ENCODE data around the gene AVL9. TPM values are rescaled to one million over a fixed set of nuclear protein-coding genes. Genes with fewer than 3 reads are reported as not detected.

The AVL9 gene
- total and polyA plus RNA-seq, 9 of the 15 experiments (the other 6 are each of a cell fraction or from before 2014, with no cell fraction given): 6.4 to 66.2 (median 30.1) TPM

DNA sequence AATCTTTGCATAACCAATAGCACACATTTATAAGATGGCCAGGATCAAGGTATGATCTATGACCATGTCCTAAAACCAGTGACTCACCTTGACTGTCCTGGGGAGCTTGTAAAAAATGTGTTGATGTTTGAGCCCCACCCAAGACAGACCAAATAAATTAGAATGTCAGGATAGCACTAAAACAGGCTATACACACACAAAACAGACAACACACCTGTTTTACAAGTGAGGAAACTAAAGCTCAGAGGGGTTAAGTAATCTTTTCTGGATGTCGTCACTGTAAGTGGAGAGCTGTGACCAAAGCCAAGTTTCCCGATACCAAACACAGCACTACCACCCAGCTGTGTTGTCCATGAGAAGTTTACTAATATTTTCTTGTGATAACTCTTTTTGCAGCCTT, 84.5 kb downstream of the AVL9 start:
- Histone ChIP-seq H3K36me3 (ENCODE audit: control insufficient read depth, insufficient read depth, low read length) (peaks cover 89% of the 10 kb centered on the region), H3K4me2 (ENCODE audit: insufficient read depth, low read length) (no peak overlapping the region), H3K9ac (ENCODE audit: insufficient read depth in 1 of 2, low read depth in 2 of 2, low read length in 2 of 2) (no peak overlapping the region), H3K27ac (ENCODE audit: extremely low read depth, low read depth, low read length) (no peak overlapping the region), H3K27me3 (ENCODE audit: control insufficient read depth in 2 of 2, insufficient read depth in 2 of 2, low read length in 2 of 2) (no peaks in the 10 kb centered on the region), H3K4me3 (no peak overlapping the region), H3K79me2 (ENCODE audit: control insufficient read depth, insufficient read depth, low read length) (no peaks in the 10 kb centered on the region), H3K9me3 (replicated peaks; ENCODE audit: control insufficient read depth, insufficient read depth, low read depth, low read length) (no peaks in the 10 kb centered on the region), H2AFZ (ENCODE audit: low read depth, low read length) (no peak overlapping the region), H3K4me1 (replicated peaks in 1 of 2; ENCODE audit: control insufficient read depth in 2 of 2, insufficient read depth in 2 of 2, low read length in 2 of 2) (no peaks in the 10 kb centered on the region), H3K9me1 (ENCODE audit: control insufficient read depth, insufficient read depth, low read length) (no peaks in the 10 kb centered on the region), H4K20me1 (replicated peaks; ENCODE audit: control insufficient read depth, insufficient read depth, low read length) (no peaks in the 10 kb centered on the region)
- DNase-seq (ENCODE audit: extremely low read depth in 1 of 4, low spot score in 3 of 4) (no peak), FAIRE-seq (peak; percentile 19), ATAC-seq (no peak)
- BruUV-seq (replicated peaks): no TSS peak
- intact Hi-C loops (cut with micrococcal nuclease): no loop called here
- POLR2A ChIA-PET: interaction anchor here (0.6 kb wide), 1 partner anchor 22 kb away, joined by 4 read pairs; no protein-coding TSS in a partner anchor
- TF ChIP-seq RBM17 (IDR thresholded peaks at IDR 0.05; ENCODE audit: borderline replicate concordance, low read depth, low read length) (0 out of 2 replicates have a peak, but pooled peaks have one; percentile 65), BACH1 (tag; IDR thresholded peaks at IDR 0.05) (no peak)
- 100% methylated on average over 2 of the region's 2 CpGs for WGBS (ENCODE audit: insufficient coverage, low coverage, missing lambda C conversion rate)
- CTCF ChIA-PET (ENCODE audit: low intra/inter-chr PET ratio): no interaction called here
- in situ Hi-C loops (cut with MboI): no loop called here

DNA sequence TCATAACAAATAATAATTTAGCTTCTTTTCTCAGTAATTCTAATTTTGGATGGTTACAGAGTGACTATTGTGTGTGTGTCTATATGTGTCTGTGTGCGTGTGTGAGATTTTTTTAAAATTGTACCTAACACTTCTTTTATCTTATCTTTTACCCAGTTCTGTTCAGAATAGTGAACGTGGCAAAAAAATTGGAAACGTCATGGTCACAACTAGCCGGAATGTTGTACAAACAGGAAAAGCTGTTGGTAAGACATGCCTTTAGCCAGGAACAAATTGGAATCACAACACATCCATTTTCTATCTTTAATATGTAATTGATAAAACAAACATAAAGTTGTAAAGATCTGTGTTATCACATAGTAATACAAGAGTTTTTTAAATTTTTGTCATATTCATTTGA, 85.4 kb downstream of the AVL9 start:
- in situ Hi-C loops (cut with MboI) (no loop called here), intact Hi-C loops (cut with micrococcal nuclease) (no loop called here)
- FAIRE-seq: no peak
- Histone ChIP-seq H2AFZ (ENCODE audit: low read depth, low read length) (no peak overlapping the region), H3K4me1 (replicated peaks in 1 of 2; ENCODE audit: control insufficient read depth in 2 of 2, insufficient read depth in 2 of 2, low read length in 2 of 2) (no peaks in the 10 kb centered on the region), H3K4me3 (no peak overlapping the region), H4K20me1 (replicated peaks; ENCODE audit: control insufficient read depth, insufficient read depth, low read length) (no peaks in the 10 kb centered on the region), H3K27ac (ENCODE audit: extremely low read depth, low read depth, low read length) (no peak overlapping the region), H3K79me2 (ENCODE audit: control insufficient read depth, insufficient read depth, low read length) (no peaks in the 10 kb centered on the region), H3K36me3 (ENCODE audit: control insufficient read depth, insufficient read depth, low read length) (peaks cover 89% of the 10 kb centered on the region), H3K9ac (ENCODE audit: insufficient read depth in 1 of 2, low read depth in 2 of 2, low read length in 2 of 2) (no peak overlapping the region), H3K9me1 (ENCODE audit: control insufficient read depth, insufficient read depth, low read length) (no peaks in the 10 kb centered on the region), H3K27me3 (ENCODE audit: control insufficient read depth in 2 of 2, insufficient read depth in 2 of 2, low read length in 2 of 2) (no peaks in the 10 kb centered on the region), H3K4me2 (ENCODE audit: insufficient read depth, low read length) (no peak overlapping the region), H3K9me3 (replicated peaks; ENCODE audit: control insufficient read depth, insufficient read depth, low read depth, low read length) (no peaks in the 10 kb centered on the region)
- ChIA-PET CTCF (ENCODE audit: low intra/inter-chr PET ratio) (no interaction called here), POLR2A (no interaction called here)
- DNase-seq (ENCODE audit: extremely low read depth in 1 of 4, low spot score in 3 of 4): no peak
- no TSS peak for BruUV-seq (replicated peaks)
- ATAC-seq: no peak
- WGBS (ENCODE audit: insufficient coverage, low coverage, missing lambda C conversion rate): 92% methylated on average over 4 of the region's 4 CpGs
- TF ChIP-seq PHB2 (IDR thresholded peaks at IDR 0.05; ENCODE audit: low read depth) (no peak), NR2F6 (CRISPR knock-in tag; IDR thresholded peaks at IDR 0.05) (no peak), POLR2H (tag; IDR thresholded peaks at IDR 0.05; ENCODE audit: low read depth) (no peak), SMARCC2 (IDR thresholded peaks at IDR 0.05; ENCODE audit: low read depth) (no peak), RAD21 (CRISPR knock-in tag; conservative IDR thresholded peaks at IDR 0.05 in 1 of 2, IDR thresholded peaks at IDR 0.05 in 1 of 2) (no peak), NR1H2 (CRISPR knock-in tag; IDR thresholded peaks at IDR 0.05) (no peak), TSC22D4 (tag; IDR thresholded peaks at IDR 0.05) (no peak), HMG20B (CRISPR knock-in tag; IDR thresholded peaks at IDR 0.05) (no peak), NFIX (CRISPR knock-in tag; IDR thresholded peaks at IDR 0.05; ENCODE audit: low read depth) (no peak)
- TF ChIP-seq, protein P1, sequence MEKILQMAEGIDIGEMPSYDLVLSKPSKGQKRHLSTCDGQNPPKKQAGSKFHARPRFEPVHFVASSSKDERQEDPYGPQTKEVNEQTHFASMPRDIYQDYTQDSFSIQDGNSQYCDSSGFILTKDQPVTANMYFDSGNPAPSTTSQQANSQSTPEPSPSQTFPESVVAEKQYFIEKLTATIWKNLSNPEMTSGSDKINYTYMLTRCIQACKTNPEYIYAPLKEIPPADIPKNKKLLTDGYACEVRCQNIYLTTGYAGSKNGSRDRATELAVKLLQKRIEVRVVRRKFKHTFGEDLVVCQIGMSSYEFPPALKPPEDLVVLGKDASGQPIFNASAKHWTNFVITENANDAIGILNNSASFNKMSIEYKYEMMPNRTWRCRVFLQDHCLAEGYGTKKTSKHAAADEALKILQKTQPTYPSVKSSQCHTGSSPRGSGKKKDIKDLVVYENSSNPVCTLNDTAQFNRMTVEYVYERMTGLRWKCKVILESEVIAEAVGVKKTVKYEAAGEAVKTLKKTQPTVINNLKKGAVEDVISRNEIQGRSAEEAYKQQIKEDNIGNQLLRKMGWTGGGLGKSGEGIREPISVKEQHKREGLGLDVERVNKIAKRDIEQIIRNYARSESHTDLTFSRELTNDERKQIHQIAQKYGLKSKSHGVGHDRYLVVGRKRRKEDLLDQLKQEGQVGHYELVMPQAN (IDR thresholded peaks at IDR 0.05; ENCODE audit: borderline replicate concordance): no peak
- TF ChIP-seq, protein P2, sequence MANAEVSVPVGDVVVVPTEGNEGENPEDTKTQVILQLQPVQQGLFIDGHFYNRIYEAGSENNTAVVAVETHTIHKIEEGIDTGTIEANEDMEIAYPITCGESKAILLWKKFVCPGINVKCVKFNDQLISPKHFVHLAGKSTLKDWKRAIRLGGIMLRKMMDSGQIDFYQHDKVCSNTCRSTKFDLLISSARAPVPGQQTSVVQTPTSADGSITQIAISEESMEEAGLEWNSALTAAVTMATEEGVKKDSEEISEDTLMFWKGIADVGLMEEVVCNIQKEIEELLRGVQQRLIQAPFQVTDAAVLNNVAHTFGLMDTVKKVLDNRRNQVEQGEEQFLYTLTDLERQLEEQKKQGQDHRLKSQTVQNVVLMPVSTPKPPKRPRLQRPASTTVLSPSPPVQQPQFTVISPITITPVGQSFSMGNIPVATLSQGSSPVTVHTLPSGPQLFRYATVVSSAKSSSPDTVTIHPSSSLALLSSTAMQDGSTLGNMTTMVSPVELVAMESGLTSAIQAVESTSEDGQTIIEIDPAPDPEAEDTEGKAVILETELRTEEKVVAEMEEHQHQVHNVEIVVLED (CRISPR knock-in tag; IDR thresholded peaks at IDR 0.05): no peak

Data from K562 (cell line).